ENCODE measurements around the gene P3H2. TPM values are rescaled to one million over a fixed set of nuclear protein-coding genes. Genes with fewer than 3 reads are reported as not detected.

The P3H2 gene
- total RNA-seq, 6 experiments from 2014 or later = 37.6 to 43.2 (median 39.5) TPM

- Mint-ChIP-seq H3K36me3 (ENCODE audit: low read depth) (no peaks in the 10 kb centered on the region), H3K27ac (peak overlapping the region; percentile 64), H3K4me3 (no peak overlapping the region), H3K4me1 (ENCODE audit: low read depth) (peaks cover 76% of the 10 kb centered on the region), H3K27me3 (ENCODE audit: insufficient read depth) (no peaks in the 10 kb centered on the region; the same call in 1 of the 2 replicates), H3K9me3 (no peaks in the 10 kb centered on the region)
- no peak for DNase-seq
- no peak for TF ChIP-seq CTCF (IDR thresholded peaks at IDR 0.05)
These were observed 57.2 kb downstream of the P3H2 start for GRCh38 chr3:190063490-190063889.

- no peak for TF ChIP-seq CTCF (IDR thresholded peaks at IDR 0.05)
- H3K36me3 Mint-ChIP-seq (ENCODE audit: low read depth) = peaks cover 8% of the 10 kb centered on the region; the same call in 1 of the 2 replicates
- H3K4me3 Mint-ChIP-seq = no peak overlapping the region
- no peaks in the 10 kb centered on the region; the same call in 1 of the 2 replicates for H3K27me3 Mint-ChIP-seq (ENCODE audit: insufficient read depth)
- no peak for DNase-seq
- H3K4me1 Mint-ChIP-seq (ENCODE audit: low read depth) = peaks cover 80% of the 10 kb centered on the region
- peak overlapping the region; percentile 20 for H3K27ac Mint-ChIP-seq
- H3K9me3 Mint-ChIP-seq = no peaks in the 10 kb centered on the region
These were observed 60.4 kb downstream of the P3H2 start for GRCh38 chr3:190060192-190060775.

GRCh38 chr3:190059242-190059590 is 61.5 kb downstream of the P3H2 start:
- Mint-ChIP-seq H3K27me3 (ENCODE audit: insufficient read depth) (no peaks in the 10 kb centered on the region; the same call in 1 of the 2 replicates), H3K4me3 (peak overlapping the region; percentile 29; the same call in 1 of the 2 replicates), H3K36me3 (ENCODE audit: low read depth) (peaks cover 8% of the 10 kb centered on the region; the same call in 1 of the 2 replicates), H3K4me1 (ENCODE audit: low read depth) (peaks cover 80% of the 10 kb centered on the region), H3K27ac (peak overlapping the region; percentile 80), H3K9me3 (no peaks in the 10 kb centered on the region)
- no peak for TF ChIP-seq CTCF (IDR thresholded peaks at IDR 0.05)
- peak; percentile 20 for DNase-seq

DNA sequence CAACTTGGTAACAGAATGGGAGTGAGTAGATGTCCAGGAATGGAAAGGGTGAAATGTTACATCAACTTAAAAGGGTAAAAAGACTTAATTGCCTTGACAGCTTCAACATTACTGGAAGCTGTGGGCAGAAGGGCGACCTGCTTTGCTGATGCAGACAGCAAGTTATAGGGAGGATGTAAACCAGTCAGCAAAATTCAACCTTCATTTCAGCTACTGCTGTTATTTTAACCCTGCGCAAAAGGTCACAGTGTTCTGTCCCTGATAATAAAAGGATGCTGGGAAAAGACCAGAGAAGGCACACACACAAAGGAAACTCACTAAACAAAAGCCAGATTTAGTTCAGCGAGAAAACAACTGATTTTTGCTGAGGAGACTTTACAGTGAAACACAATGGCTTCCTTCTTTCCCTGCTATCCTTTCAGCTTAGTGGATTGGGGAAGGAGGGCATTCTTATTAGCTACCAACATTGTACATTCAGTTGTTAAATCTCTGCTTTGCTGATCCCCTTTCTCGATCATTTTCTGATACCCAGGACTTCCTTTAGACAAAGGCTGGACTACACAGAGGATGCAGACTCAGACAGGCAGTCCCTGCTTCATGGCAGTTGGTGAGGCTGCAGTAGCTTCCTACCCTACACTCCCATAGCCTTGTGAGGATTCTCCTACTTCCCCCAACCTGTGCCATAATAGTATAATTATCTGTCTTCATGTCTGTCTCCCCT is 62.0 kb downstream of the P3H2 start:
- peak; percentile 52 for DNase-seq
- Mint-ChIP-seq H3K4me1 (ENCODE audit: low read depth) (peaks cover 80% of the 10 kb centered on the region), H3K27ac (peak overlapping the region; percentile 80), H3K36me3 (ENCODE audit: low read depth) (peaks cover 8% of the 10 kb centered on the region; the same call in 1 of the 2 replicates), H3K9me3 (no peaks in the 10 kb centered on the region), H3K4me3 (peak overlapping the region; percentile 29), H3K27me3 (ENCODE audit: insufficient read depth) (no peaks in the 10 kb centered on the region; the same call in 1 of the 2 replicates)
- TF ChIP-seq CTCF (IDR thresholded peaks at IDR 0.05) = no peak

DNA sequence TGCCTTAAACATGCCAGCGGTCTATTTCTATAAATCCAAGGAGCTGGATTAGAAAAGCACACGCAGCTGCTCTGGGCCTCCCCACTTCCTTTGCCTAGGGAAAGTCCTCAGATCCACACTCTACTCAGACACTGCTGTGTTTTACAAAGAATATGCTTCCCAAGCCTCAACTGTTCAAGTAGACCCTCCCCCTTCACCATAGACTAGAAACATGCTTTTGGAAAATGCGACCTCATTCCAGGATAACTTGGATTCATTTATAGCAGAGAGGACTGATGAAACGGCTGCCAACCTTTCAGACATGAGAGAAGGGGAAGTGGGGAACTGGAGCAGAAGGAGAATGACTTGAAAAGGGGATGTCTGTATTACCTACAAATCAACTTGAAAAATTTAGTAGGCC is 64.0 kb downstream of the P3H2 start:
- H3K36me3 Mint-ChIP-seq (ENCODE audit: low read depth) = peaks cover 8% of the 10 kb centered on the region; the same call in 1 of the 2 replicates

More for the DNA sequence above, 64.0 kb downstream of the P3H2 start:
- no peak for DNase-seq
- Mint-ChIP-seq H3K27me3 (ENCODE audit: insufficient read depth) (no peaks in the 10 kb centered on the region; the same call in 1 of the 2 replicates), H3K9me3 (no peaks in the 10 kb centered on the region), H3K27ac (no peak overlapping the region; the same call in 1 of the 2 replicates), H3K4me1 (ENCODE audit: low read depth) (peaks cover 65% of the 10 kb centered on the region), H3K4me3 (no peak overlapping the region)
- no peak for TF ChIP-seq CTCF (IDR thresholded peaks at IDR 0.05)

Data from HFFc6 (cell line).